NCI-H69 (cell line): ENCODE data around the gene TRPM7.
A peak's percentile ranks its signal among the peaks of the same experiment; 100 is the strongest.
"Not testable (repeated sequence)": the region's sequence is repeated elsewhere in the genome, so short reads cannot be mapped to it uniquely, and the experiment has no call there.

ENCODE experiments used
- DNase-seq: peaks from one replicate; lab custom pipeline; 2025; lab: John Stamatoyannopoulos, UW

TRPM7 gene

GRCh38 chr15:50670115-50670514 is 16.5 kb downstream of the TRPM7 start:
- DNase-seq, result no peak

GRCh38 chr15:50669611-50670010 is 17.0 kb downstream of the TRPM7 start:
- no peak for DNase-seq

DNA sequence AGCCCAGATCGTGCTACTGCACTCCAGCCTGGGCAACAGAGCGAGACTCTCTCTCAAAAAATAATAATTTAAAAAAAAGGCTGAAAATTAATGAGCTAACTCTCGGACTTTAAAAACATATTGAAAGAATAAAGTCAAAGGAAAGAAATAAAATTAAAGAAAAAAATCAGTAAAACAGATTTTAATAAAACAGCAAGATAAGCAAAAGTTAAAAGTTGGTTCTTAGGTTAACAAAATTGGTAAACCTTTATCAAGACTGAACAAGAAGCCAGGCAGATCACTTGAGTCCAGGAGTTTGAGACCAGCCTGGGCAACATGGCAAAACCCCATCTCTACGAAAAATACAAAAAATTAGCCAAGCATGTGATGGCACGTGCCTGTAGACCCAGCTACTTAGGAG is 20.7 kb downstream of the TRPM7 start:
- DNase-seq, result no peak

GRCh38 chr15:50655555-50655954 is 31.0 kb downstream of the TRPM7 start:
- no peak for DNase-seq

DNA sequence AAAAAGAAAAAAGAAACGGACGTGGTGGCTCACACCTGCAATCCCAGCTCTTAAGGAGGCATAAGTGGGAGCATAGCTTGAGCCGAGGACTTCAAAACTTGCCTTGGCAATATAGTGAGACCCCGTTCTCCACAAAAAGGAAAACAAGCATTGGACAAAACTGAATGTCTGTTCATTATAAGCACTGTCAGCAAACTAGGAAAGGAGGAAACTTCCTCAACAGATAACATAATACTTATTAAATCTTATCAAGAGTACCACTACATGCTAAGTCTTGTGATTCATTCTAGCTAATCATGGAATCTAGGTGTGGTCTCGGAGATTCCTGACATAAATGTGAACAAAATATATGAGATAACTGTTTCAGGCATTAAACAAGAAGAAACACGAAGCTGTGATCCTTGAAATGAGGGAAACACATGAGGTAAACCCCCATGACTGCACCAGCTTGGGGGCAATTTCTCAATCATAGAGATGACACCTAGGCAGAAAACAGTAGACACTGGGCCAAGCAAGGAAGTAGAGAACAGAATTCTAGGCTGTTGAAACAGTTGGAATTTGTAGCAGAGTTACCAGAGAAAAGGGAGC is 33.3 kb downstream of the TRPM7 start:
- DNase-seq, result no peak

DNA sequence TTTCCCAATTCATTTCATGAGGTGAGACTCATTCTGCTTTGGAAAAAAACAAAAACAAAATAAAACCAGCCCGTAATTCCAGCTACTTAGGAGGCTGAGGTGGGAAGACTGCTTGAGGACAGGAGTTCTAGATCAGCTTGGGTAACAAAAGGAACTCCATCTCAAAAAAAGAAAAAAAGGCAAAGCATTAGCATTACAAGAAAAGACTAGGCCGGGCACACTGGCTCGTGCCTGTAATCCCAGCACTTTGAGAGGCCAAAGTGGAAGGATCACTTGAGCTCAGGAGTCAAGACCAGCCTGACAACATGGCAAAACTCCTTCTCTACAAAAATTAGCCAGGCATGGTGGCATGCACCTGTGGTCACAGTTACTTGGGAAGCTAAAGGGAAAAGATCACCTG is 33.9 kb downstream of the TRPM7 start:
- DNase-seq, result no peak

DNA sequence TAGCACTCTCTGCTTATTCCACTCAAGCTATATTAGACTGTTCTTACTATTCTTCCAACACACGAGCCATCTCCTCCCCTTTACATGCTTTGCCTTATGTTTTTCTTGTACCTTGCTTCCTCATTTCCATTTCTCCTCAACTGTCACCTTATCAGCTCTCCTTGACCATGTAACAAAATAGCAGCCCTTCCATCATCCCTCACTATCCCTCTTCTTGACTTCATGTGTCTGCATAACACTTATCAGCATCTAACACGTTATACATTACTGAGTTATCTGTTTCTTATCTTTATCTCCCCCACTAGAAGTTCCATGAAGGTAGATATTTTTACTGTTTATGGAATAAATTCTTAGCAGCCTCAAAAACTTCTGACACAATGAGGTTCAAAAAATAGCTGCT is 45.3 kb downstream of the TRPM7 start:
- no peak for DNase-seq

- no peak for DNase-seq
Measured at GRCh38 chr15:50636146-50636545, 50.5 kb downstream of the TRPM7 start.

DNA sequence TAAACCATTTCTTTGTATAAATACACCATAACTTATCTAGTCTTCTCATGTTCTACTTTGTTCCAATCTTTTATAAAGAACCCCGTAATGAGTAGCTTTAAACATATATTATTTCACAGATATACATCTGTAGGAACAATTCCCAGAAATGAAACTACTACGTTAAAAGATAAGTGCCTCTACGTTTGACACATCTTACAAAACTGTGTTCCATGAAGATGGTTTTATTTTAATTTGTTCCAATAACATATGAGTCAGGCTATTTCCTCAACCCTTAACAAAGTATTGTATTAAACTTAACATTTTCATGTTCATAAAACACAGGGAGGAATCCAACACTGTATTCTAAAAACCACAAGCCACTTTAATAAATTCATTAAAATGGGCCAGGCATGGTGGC is 52.9 kb downstream of the TRPM7 start:
- no peak for DNase-seq

GRCh38 chr15:50628421-50628820 is 58.2 kb downstream of the TRPM7 start:
- no peak for DNase-seq

GRCh38 chr15:50627351-50628055 is 59.1 kb downstream of the TRPM7 start:
- DNase-seq, result no peak

- no peak for DNase-seq
Measured at GRCh38 chr15:50624616-50625168, 61.9 kb downstream of the TRPM7 start.

DNA sequence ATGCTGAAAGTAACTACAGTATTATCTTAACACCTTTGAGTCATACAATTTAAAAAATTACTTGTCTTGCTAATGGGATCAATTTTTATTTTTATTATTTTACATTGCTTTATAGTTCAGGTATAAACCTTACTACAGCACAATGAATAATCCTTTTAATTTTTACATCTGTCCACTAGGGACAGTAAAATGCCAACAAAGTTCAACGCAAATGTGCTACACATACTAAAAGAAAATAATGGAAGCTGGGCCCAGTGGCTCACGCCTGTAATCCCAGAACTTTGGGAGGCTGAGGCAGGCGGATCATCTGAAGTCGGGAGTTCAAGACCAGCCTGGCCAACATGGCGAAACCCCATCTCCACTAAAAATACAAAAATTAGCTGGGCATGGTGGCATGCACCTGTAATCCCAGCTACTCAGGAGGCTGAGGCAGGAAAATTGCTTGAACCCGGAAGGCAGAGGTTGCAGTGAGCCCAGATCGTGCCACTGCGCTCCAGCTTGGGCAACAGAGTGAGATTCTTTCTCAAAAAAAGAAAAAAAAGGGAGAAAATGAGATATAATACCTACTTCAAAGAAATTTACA is 64.1 kb downstream of the TRPM7 start:
- DNase-seq, result peak; percentile 10

- not testable (repeated sequence) for DNase-seq
Measured at GRCh38 chr15:50616960-50617359, 69.6 kb downstream of the TRPM7 start.

GRCh38 chr15:50616554-50616953 is 70.0 kb downstream of the TRPM7 start:
- not testable (repeated sequence) for DNase-seq

- DNase-seq, result no peak
Measured at GRCh38 chr15:50613600-50613999, 73.0 kb downstream of the TRPM7 start.

GRCh38 chr15:50607129-50607528 is 79.5 kb downstream of the TRPM7 start:
- no peak for DNase-seq

DNA sequence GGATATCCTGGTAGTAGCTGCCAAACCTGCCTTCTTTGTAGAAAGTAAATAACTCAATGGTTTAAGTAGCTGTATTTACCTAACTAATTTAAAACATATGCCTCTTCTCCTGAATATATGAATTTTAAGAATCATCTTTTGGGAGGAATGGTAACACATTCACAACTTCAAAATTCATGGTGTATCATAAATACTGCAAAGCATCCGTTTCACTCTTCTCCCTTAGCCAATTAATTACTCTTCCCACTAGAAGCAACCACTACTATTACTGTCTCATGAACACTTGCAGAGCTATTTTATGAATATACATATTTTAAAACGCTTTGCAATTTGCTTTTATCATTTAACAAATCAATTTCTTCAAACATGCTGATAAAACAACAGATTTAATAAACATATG is 81.1 kb downstream of the TRPM7 start:
- no peak for DNase-seq

GRCh38 chr15:50602028-50602427 is 84.6 kb downstream of the TRPM7 start:
- DNase-seq, result not testable (repeated sequence)

GRCh38 chr15:50594311-50594710 is 92.3 kb downstream of the TRPM7 start:
- no peak for DNase-seq

- DNase-seq, result no peak
Measured at GRCh38 chr15:50593761-50594160, 92.8 kb downstream of the TRPM7 start.

DNA sequence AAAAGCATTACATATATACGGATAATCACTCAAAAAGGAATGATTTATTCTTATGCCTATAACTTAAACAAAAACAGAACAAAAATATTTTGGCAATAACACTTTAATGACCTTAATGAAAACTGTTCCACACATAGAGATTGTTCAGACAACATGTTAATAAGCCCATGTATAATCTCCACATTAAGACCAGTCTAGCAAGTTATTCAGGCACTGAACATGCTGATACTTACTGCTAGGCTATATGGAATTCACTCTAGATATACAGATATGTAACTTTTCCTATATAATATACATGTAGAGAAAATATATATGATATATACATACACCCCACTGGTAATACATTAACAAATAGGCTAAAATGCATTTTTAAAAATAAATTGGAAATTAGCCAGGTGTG is 96.3 kb downstream of the TRPM7 start:
- no peak for DNase-seq

GRCh38 chr15:50577492-50577891 is 109.1 kb downstream of the TRPM7 start:
- DNase-seq, result no peak
